GM21576 (cell line): Measurements from ENCODE around the gene BRF1.

Source experiments
- ATAC-seq: cut with Tn5 transposase; IDR thresholded peaks from one replicate; pipeline ENCODE4 v1.9.1; 2021; ENCODE audit warnings: mild to moderate bottlenecking, moderate library complexity; ENCODE audit not compliant: unreplicated experiment

BRF1 gene

GRCh38 chr14:105214324-105214915 is 86.4 kb downstream of the BRF1 start:
- no peak for ATAC-seq

- no peak for ATAC-seq
Observed at GRCh38 chr14:105213361-105213760, 87.4 kb downstream of the BRF1 start.

- ATAC-seq = no peak
Observed at GRCh38 chr14:105212541-105213300, 88.1 kb downstream of the BRF1 start.

GRCh38 chr14:105211758-105212089 is 89.1 kb downstream of the BRF1 start:
- no peak for ATAC-seq

GRCh38 chr14:105211086-105211757 is 89.6 kb downstream of the BRF1 start:
- ATAC-seq = no peak

GRCh38 chr14:105210266-105211025 is 90.4 kb downstream of the BRF1 start:
- ATAC-seq = no peak

GRCh38 chr14:105209646-105210045 is 91.2 kb downstream of the BRF1 start:
- ATAC-seq = no peak

- no peak for ATAC-seq
Observed at GRCh38 chr14:105209091-105209490, 91.7 kb downstream of the BRF1 start.

GRCh38 chr14:105208738-105209075 is 92.1 kb downstream of the BRF1 start:
- no peak for ATAC-seq

GRCh38 chr14:105207996-105208737 is 92.6 kb downstream of the BRF1 start:
- ATAC-seq = no peak

GRCh38 chr14:105207460-105207901 is 93.3 kb downstream of the BRF1 start:
- no peak for ATAC-seq

- no peak for ATAC-seq
Observed at GRCh38 chr14:105206873-105207272, 93.9 kb downstream of the BRF1 start.

- no peak for ATAC-seq
Observed at GRCh38 chr14:105205673-105206208, 95.1 kb downstream of the BRF1 start.

GRCh38 chr14:105204931-105205672 is 95.7 kb downstream of the BRF1 start:
- ATAC-seq = no peak

GRCh38 chr14:105204206-105204930 is 96.4 kb downstream of the BRF1 start:
- ATAC-seq = no peak

- ATAC-seq = no peak
Observed at GRCh38 chr14:105203701-105204100, 97.1 kb downstream of the BRF1 start.

GRCh38 chr14:105203057-105203531 is 97.7 kb downstream of the BRF1 start:
- no peak for ATAC-seq

- ATAC-seq = no peak
Observed at GRCh38 chr14:105201925-105202513, 98.8 kb downstream of the BRF1 start.
